Measurements from ENCODE around the gene TMEM130. TPM values are rescaled to one million over a fixed set of nuclear protein-coding genes. Genes with fewer than 3 reads are reported as not detected.
"Not testable (repeated sequence)": the region's sequence is repeated elsewhere in the genome, so short reads cannot be mapped to it uniquely, and the experiment has no call there.

Gene TMEM130
- total RNA-seq, 1 experiment from 2014 or later, result not detected

DNA sequence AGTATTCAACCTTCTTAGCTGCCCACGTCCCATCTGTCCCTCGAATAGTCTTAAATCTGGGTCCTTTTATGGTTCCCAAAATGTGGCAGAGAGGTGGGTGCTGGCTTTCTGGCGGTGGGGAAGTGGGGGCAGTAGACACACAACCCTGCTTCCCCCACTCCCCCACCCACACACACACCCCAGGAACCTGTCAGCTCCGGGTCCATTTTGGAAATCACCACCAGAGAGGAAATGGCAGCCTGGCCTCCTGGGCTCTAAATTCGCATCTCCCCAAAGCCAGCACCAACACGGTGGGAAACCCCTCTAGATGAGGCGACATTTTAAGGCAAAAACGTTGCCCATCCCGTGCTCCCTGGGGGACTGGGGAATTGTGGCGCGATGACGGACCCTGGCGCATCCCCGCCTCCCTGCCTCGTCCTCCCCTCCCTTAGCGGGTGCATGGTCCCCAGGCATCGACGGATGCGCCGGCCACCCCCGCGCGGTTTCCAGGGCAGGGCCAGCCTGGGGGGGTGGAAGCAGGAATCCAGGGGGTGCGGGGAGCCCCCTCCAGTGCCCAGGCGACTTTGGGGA lies 702 bp downstream of the TMEM130 start:
- H3K36me3 ChIP-seq, result no peaks in the 10 kb centered on the region
- H3K4me3 ChIP-seq, result no peak overlapping the region
- peaks cover 13% of the 10 kb centered on the region; the same call in 1 of the 2 replicates for H3K4me1 ChIP-seq
- no peak overlapping the region for H3K27ac ChIP-seq
- H3K9me3 ChIP-seq (replicated peaks), result no peaks in the 10 kb centered on the region
- peaks cover 4% of the 10 kb centered on the region; the same call in 1 of the 2 replicates for H3K27me3 ChIP-seq
- DNase-seq, result no peak

DNA sequence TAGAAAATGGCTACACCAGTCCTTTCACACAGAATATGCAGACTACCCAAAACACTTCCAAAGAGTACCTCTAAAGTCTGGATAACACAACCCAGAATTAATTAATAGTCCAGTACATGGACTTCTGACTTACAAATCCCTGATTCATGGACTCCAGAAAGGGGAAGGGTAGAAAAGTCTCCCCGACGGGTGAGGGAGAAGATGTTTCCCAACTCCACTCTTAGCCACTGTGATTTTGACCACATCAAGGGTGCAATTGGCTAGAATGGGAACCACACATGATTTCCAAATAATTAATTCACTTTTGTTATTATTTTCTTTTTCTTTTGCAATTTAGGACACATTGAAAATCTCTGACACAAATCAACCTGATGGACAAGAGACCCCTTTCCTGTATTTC lies 1.4 kb downstream of the TMEM130 start:
- Histone ChIP-seq H3K36me3 (no peaks in the 10 kb centered on the region), H3K4me3 (no peak overlapping the region), H3K4me1 (peaks cover 13% of the 10 kb centered on the region; the same call in 1 of the 2 replicates), H3K27ac (no peak overlapping the region), H3K9me3 (replicated peaks) (no peaks in the 10 kb centered on the region), H3K27me3 (peaks cover 4% of the 10 kb centered on the region; the same call in 1 of the 2 replicates)
- DNase-seq, result no peak

DNA sequence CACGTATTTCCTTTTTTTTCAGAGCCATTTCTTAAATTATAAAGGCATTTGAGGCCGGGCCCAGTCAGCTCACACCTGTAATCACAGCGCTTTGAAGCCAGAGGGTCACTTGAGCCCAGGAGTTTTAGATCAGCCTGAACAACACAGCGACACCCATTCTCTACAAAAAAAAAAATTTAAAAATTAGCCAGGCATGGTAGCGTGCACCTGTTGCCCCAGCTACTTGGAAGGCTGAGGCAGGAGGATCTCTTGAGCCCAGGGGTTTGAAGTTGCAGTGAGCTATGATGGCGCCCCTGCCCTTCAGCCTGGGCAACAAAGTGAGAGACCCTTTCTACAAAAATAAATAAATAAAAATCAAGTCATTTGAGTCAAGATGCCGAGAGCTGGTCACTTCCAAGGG lies 3.0 kb downstream of the TMEM130 start:
- Histone ChIP-seq H3K27me3 (peaks cover 4% of the 10 kb centered on the region; the same call in 1 of the 2 replicates), H3K36me3 (no peaks in the 10 kb centered on the region), H3K27ac (no peak overlapping the region), H3K4me1 (peaks cover 13% of the 10 kb centered on the region; the same call in 1 of the 2 replicates), H3K9me3 (replicated peaks) (no peaks in the 10 kb centered on the region), H3K4me3 (no peak overlapping the region)
- no peak for DNase-seq

DNA sequence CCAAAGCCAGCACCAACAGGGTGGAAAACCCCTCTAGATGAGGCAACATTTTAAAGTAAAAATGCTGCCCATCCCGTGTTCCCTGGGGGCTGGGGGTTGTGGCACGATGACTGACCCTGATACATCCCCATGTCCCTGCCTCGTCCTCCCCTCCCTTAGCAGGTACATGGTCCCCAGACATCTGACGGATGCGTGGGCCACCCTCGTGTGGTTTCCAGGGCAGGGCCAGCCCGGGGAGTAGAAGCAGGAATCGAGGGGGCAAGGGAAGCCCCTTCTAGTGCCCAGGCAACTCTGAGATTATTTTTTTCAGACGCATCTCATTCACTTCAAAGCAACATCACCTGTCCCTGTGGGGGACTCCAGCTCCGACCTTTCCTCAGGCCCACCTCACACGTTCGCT lies 3.5 kb downstream of the TMEM130 start:
- Histone ChIP-seq H3K36me3 (no peaks in the 10 kb centered on the region), H3K4me3 (no peak overlapping the region), H3K4me1 (peaks cover 13% of the 10 kb centered on the region; the same call in 1 of the 2 replicates), H3K9me3 (replicated peaks) (no peaks in the 10 kb centered on the region), H3K27me3 (peaks cover 4% of the 10 kb centered on the region; the same call in 1 of the 2 replicates), H3K27ac (no peak overlapping the region)
- DNase-seq, result no peak

DNA sequence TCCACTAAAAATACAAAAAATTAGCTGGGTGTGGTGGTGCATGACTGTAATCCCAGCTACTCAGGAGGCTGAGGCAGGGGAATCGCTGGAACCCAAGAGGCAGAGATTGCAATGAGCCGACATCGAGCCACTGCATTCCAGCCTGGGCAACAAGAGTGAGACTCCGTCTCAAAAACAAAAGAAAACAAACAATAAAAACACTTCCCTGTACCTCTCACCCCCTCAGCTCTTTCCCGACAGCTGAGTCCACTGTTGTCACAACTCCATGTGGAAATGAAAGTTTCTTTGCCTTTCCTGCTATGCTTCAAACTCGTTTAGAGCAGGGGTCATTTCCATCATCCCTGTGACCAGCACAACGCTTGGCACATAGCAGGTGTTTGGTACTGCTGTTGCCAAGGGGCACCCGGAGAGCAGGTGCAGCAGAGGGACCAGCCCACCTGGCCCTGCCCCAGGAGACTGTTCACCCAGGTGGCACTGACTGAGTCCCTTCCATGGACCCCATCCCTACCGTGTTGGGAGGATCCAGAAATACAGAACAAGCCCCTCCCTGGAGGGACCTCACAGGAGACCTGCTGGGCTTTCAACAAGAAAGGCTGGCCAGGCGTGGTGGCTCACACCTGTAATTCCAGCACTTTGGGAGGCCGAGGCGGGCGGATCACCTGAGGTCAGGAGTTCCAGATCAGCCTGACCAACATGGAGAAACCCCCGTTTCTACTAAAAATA lies 4.9 kb downstream of the TMEM130 start:
- no peaks in the 10 kb centered on the region for H3K36me3 ChIP-seq
- no peak for DNase-seq
- no peaks in the 10 kb centered on the region for H3K27me3 ChIP-seq
- H3K4me3 ChIP-seq, result no peak overlapping the region
- no peaks in the 10 kb centered on the region for H3K9me3 ChIP-seq (replicated peaks)
- H3K4me1 ChIP-seq, result peaks cover 13% of the 10 kb centered on the region; the same call in 1 of the 2 replicates
- H3K27ac ChIP-seq, result no peak overlapping the region

DNA sequence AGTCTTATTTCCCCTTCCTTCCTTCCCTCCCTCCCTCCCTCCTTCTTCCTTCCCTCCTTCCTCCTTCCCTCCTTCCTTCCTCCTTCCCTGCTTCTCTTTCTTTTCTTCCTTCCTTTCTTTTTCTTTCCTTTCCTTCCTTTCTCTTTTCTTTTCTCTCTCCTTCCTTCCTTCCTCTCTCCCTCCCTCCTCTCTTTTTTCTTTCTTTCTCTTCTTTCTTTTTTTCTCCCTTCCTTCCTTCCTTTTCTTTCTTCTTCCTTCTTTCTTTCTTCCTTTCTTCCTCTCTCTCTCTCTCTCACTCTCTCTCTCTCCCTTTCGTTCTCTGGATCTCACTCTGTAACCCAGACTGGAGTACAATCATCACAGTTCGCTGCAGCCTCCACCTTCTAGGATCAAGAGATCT lies 6.2 kb downstream of the TMEM130 start:
- Histone ChIP-seq H3K9me3 (replicated peaks) (no peaks in the 10 kb centered on the region), H3K27ac (no peak overlapping the region), H3K4me1 (peaks cover 13% of the 10 kb centered on the region; the same call in 1 of the 2 replicates), H3K36me3 (no peaks in the 10 kb centered on the region), H3K27me3 (no peaks in the 10 kb centered on the region), H3K4me3 (no peak overlapping the region)
- DNase-seq, result no peak

DNA sequence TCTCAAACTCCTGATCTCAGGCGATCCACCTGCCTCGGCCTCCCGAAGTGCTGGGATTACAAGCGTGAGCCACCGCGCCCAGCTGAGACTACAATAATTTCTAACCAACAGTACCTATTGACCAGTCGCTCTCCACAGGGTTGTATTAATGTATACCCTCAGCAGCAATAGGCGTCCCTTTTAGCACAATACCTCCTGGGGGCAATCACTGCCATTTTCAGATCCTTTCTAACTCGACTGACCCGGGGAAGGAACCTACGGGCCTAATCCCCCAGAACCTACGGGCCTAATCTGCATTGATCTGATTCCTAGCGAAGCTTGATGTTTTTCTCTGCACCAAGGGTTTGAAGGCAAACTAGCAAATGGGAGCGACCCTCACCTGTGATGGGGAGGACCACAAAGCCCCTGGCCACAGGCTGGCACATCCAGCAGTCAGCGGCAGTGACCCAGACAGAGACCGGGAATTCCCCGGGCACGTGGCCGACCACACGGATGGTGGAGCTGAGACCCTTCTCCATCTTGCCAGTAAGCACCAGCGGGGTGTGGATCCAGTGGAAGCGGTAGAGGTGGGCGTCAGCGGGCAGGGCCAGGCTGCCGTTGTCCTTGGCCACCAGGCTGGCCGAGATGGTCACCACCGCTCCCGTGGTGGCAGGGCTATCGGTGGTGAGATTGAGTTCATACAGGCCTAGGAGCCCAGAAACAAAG lies 6.9 kb downstream of the TMEM130 start:
- no peaks in the 10 kb centered on the region for H3K36me3 ChIP-seq
- no peak for DNase-seq
- H3K27ac ChIP-seq, result no peak overlapping the region
- no peaks in the 10 kb centered on the region for H3K9me3 ChIP-seq (replicated peaks)
- H3K27me3 ChIP-seq, result no peaks in the 10 kb centered on the region
- H3K4me1 ChIP-seq, result peaks cover 13% of the 10 kb centered on the region; the same call in 1 of the 2 replicates
- H3K4me3 ChIP-seq, result no peak overlapping the region

DNA sequence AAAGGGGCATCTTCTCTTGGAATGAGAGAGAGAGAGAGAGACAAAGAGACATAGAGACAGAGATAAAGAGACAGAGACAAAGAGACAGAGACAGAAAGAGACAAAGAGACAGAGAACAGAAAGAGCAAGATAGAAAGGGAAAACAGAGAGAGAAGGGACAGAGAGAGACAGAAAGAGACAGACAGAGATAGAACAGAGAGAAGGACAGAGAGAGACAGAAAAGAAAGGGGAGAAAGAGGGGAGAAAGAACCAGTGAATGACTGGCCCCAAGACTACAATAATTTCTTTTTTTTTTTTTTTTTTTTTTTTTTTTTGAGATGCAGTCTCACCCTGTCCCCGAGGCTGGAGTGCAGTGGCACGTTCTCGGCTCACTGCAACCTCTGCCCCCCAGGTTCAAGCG lies 7.6 kb downstream of the TMEM130 start:
- no peaks in the 10 kb centered on the region for H3K36me3 ChIP-seq
- no peak for DNase-seq
- no peaks in the 10 kb centered on the region for H3K9me3 ChIP-seq (replicated peaks)
- H3K4me3 ChIP-seq, result no peak overlapping the region
- no peak overlapping the region for H3K27ac ChIP-seq
- peaks cover 13% of the 10 kb centered on the region; the same call in 1 of the 2 replicates for H3K4me1 ChIP-seq
- H3K27me3 ChIP-seq, result no peaks in the 10 kb centered on the region

DNA sequence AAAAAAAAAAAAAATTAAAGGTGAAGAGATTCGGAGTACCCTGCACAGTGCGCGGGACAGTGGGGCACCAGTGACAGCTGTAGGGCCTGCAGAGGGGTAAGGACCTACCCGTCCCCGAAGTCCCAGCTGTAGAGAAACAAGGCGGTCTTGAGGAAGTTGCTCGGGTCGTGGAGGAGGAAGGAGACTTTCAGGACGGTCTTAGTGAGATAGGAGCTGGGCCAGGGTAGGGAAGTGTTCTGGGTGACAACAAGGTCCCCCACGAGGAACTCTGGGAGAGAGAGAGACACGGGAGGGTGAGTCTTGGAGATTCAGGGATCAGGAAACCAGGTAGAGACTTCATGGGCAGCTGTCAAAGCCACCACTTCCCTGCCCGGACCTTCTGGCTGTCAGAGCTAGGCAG lies 9.7 kb downstream of the TMEM130 start:
- no peak for DNase-seq
- Histone ChIP-seq H3K27me3 (no peaks in the 10 kb centered on the region), H3K4me1 (peaks cover 2% of the 10 kb centered on the region; the same call in 1 of the 2 replicates), H3K4me3 (no peak overlapping the region), H3K27ac (no peak overlapping the region), H3K36me3 (no peaks in the 10 kb centered on the region), H3K9me3 (replicated peaks) (no peaks in the 10 kb centered on the region)

DNA sequence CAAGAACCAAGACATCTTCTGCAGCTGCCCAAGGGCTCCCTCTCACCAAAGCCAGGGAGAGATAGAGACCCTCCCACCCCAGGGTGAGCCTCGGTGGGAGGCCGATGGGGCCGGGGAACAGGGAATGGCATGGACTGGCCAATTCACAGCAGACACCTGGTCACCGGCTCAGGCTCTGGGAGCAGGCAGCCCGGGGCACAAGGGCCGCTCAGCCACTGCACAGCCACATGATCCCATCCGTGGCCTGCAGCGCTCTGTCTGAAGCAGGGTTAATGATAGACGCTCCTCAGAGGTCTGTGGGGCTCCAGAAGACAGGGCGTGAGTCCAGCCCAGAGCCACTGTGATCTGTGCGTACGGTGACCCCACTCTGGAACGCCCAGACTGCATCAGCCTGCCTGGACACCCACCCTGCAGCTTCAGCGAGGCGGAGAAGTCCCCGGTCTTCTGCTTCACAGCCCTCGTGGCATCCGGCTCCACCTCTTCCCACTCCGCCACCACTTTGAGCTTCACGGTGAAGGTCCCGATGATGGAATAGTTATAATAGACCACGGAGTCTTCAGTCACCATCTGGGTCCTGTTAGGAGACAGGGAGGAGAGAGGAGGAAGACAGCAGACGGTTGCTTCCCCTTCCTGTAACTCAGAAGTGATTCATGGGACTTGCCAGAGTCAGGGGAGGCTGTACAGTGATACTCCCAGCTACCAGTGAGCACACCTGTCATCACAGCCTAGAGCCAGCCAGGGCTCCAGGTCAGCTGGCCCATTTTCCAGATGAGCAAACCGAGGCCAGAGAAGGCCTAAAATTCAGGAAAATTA lies 14.0 kb downstream of the TMEM130 start:
- no peak for DNase-seq
- Histone ChIP-seq H3K4me1 (peaks cover 8% of the 10 kb centered on the region), H3K36me3 (no peaks in the 10 kb centered on the region), H3K27ac (no peak overlapping the region), H3K4me3 (no peak overlapping the region), H3K27me3 (no peaks in the 10 kb centered on the region), H3K9me3 (replicated peaks) (no peaks in the 10 kb centered on the region)

DNA sequence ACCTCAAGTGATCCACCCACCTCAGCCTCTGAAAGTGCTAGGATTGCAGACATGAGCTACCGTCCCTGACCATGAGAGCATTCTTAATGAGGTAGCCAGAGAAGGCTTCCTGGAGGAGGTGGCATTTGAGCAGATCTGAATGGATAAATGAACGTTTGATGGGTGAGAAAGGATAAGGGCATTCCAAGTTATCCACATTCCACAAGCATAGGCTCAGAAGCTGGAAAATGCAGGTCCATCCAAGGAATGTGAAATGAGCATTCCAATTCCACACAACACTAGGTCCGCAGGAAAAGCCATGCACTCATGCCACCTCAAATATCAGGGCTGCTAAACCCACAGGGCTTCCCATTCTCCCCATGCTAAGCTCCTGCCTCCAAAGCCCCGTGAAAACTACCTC lies 17.0 kb downstream of the TMEM130 start:
- Histone ChIP-seq H3K27ac (no peak overlapping the region), H3K4me1 (peaks cover 8% of the 10 kb centered on the region), H3K36me3 (no peaks in the 10 kb centered on the region), H3K9me3 (replicated peaks) (no peaks in the 10 kb centered on the region), H3K27me3 (no peaks in the 10 kb centered on the region), H3K4me3 (no peak overlapping the region)
- DNase-seq, result no peak

DNA sequence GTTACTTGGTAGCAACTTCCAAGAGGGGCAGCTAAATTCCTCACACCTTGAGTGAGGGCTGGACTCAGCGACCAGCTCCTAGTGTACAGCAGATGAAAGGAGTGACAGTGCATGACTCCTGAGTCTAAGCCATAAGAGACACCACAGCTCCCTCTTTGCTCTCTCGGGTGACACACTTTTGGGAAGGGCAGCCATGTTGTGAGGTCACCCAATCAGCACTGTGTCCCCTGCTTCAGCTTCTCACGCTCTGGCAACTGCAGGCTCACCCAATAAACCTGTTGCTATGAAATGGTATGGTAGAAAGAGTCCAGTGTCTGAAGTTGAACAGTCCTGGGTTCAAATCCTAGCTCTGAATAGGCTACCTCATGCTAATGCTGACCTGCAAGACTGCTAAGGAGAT lies 20.9 kb downstream of the TMEM130 start:
- Histone ChIP-seq H3K4me3 (no peak overlapping the region), H3K4me1 (0 out of 2 replicates have a peak, but pooled peaks cover 2% of the 10 kb centered on the region), H3K27me3 (no peaks in the 10 kb centered on the region), H3K36me3 (no peaks in the 10 kb centered on the region), H3K9me3 (replicated peaks) (no peaks in the 10 kb centered on the region), H3K27ac (no peak overlapping the region)
- no peak for DNase-seq

DNA sequence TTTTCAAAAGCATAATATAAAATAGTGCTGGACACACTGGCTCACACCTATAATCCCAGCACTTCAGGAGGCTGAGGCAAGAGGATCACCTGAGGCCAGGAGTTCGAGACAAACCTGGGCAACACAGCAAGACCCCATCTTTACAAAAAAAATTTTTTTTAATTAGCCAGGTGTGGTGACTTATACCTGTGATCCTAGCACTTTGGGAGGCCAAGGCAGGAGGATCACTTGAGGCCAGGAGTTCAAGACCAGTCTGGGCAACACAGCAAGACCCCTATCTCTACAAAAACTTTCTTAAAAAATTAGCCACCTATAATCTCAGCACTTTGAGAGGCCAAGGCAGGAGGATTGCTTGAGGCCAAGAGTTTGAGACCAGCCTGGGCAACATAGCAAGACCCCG lies 27.3 kb downstream of the TMEM130 start:
- H3K4me3 ChIP-seq; DNase-seq; H3K36me3 ChIP-seq; H3K27me3 ChIP-seq; H3K4me1 ChIP-seq; H3K9me3 ChIP-seq (replicated peaks); H3K27ac ChIP-seq: not testable (repeated sequence)

DNA sequence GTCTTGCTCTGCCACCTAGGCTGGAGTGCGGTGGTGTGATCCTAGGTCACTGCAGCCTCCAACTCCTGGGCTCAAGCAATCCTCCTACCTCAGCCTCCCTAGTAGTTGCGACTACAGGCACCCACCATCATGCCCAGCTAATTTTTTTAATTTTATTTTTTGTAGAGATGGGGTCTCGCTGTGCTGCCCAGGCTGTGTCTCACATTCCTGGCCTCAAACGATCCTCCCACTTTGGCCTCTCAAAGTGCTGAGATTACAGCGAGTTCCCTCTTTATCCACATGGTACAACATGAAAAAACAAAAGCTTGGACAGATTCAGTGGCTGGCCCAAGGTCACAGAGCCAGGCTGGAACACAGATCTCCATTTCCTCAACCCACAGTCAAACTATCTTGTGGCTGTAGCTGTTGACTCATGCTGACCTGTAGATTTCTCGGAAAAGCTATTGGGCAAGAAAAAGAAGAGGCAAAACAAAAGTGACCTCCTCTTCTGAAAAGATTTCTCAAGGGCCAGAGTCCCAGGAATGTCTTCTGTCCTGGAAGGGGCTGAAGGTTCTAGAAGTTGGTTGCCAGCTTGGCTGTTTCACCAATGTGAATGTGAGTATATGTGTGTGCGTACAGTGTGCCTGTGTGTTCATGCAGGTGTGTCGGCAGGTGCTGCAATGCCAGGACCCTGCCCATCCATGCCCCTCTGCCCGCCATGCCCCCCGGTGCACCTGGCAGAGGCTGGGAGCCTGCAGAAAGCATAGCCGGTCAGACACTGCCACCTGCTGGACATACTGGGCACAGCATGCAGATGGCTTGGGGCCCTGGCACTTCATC lies 28.4 kb downstream of the TMEM130 start:
- H3K4me3 ChIP-seq, result no peak overlapping the region
- DNase-seq, result peak; percentile 40 to 70

More for the DNA sequence above, 28.4 kb downstream of the TMEM130 start:
- H3K36me3 ChIP-seq, result no peaks in the 10 kb centered on the region
- H3K27ac ChIP-seq, result no peak overlapping the region
- H3K9me3 ChIP-seq (replicated peaks), result no peaks in the 10 kb centered on the region
- H3K4me1 ChIP-seq, result peaks cover 4% of the 10 kb centered on the region; the same call in 1 of the 2 replicates
- H3K27me3 ChIP-seq, result peaks cover 6% of the 10 kb centered on the region; the same call in 1 of the 2 replicates
